Naive B cell (primary cell): ENCODE data around the gene MPV17L. TPM values are rescaled to one million over a fixed set of nuclear protein-coding genes. Genes with fewer than 3 reads are reported as not detected.
"Not testable (repeated sequence)": the region's sequence is repeated elsewhere in the genome, so short reads cannot be mapped to it uniquely, and the experiment has no call there.

ENCODE experiments used
- ATAC-seq, 2 donors: fragments of 150-1000 bp; cut with Tn5 transposase; 2 replicates each; pipeline ENCODE4 v1.10.0; 2021; ENCODE audit warnings: low read depth in 2 of 2, mild to moderate bottlenecking in 2 of 2, moderate library complexity in 2 of 2
- DNase-seq: peaks from one replicate; pipeline ENCODE4 v3.0.0; 2022
- H3K27ac Mint-ChIP-seq, 6 donors: one replicate each; pipeline ENCODE4 v1.8.0; 2020 to 2022; ENCODE audit warnings: mild to moderate bottlenecking in 6 of 6, mixed read lengths in 6 of 6, moderate library complexity in 5 of 6, inconsistent platforms in 2 of 6
- H3K27me3 Mint-ChIP-seq, 3 donors: one replicate each; pipeline ENCODE4 v1.8.0; 2021 to 2022; ENCODE audit warnings: mixed read lengths in 3 of 3, mild to moderate bottlenecking in 1 of 3
- H3K36me3 Mint-ChIP-seq, 2 donors: one replicate each; pipeline ENCODE4 v1.8.0; 2020 to 2022; ENCODE audit warnings: mixed read lengths in 2 of 2, inconsistent platforms in 1 of 2, mild to moderate bottlenecking in 1 of 2
- H3K4me1 Mint-ChIP-seq, 3 donors: one replicate each; pipeline ENCODE4 v1.8.0; 2020 to 2022; ENCODE audit warnings: mixed read lengths in 3 of 3, inconsistent platforms in 1 of 3, mild to moderate bottlenecking in 1 of 3, moderate library complexity in 1 of 3
- H3K4me3 Mint-ChIP-seq, 8 donors: one replicate each; pipeline ENCODE4 v1.8.0; 2020 to 2022; ENCODE audit warnings: mild to moderate bottlenecking in 8 of 8, mixed read lengths in 8 of 8, moderate library complexity in 8 of 8, inconsistent platforms in 2 of 8
- H3K9me3 Mint-ChIP-seq, 7 donors: one replicate each; pipeline ENCODE4 v1.8.0; 2020 to 2022; ENCODE audit warnings: mixed read lengths in 7 of 7, mild to moderate bottlenecking in 5 of 7, inconsistent platforms in 2 of 7, moderate library complexity in 1 of 7
- polyA plus RNA-seq, 6 donors: library from polyadenylated mRNA; unstranded; fragments of 300-500 nt; fragmentation: Illumina TruSeq; gene quantifications; one replicate each; pipeline ENCODE4 v1.2.3, GENCODE V29; 2021; ENCODE audit warnings: low read depth in 6 of 6

Gene MPV17L
- not detected for polyA plus RNA-seq

DNA sequence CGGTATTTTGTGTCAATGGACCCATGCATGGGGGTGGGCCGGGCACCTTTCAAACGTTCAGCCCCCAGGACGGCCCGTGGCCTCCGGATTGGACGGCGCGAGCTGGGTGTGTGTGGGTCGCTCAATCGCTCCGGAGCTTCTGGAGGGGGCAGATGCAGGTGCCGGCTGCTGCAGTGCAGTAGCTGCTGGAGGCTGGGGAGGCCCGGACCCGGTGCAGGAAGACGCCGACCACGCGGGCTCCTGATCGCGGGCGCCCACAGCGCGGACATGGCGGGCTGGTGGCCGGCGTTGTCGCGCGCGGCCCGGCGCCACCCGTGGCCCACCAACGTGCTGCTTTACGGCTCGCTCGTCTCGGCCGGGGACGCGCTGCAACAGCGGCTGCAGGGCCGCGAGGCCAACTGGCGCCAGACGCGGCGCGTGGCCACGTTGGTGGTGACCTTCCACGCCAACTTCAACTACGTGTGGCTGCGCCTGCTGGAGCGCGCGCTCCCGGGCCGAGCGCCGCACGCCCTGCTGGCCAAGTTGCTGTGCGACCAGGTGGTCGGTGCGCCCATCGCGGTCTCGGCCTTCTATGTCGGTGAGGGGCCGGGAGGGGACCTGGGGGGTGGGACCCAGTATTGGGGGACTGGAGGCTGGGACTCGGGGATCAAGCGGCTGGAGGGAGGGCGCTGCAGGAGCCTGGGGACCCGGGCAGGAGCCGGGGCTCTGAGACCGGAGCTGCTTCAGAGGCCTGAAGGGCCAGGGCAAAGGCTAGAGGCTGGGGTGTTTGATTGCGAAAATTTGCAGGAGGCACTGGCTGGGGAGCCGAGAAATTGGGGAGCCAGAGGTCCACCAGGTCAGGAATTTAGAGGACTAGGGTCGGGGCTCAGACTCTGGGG is at the start of gene MPV17L:
Gene MPV17L, plus strand, starts transcription at position 124 of the 878 bp plus-strand sequence. Its CDS starts 144 bp downstream, at position 268.
- not testable (repeated sequence) for H3K36me3 Mint-ChIP-seq, H3K9me3 Mint-ChIP-seq, DNase-seq, H3K4me1 Mint-ChIP-seq
- Mint-ChIP-seq H3K4me3 (peak within 1 kb of the TSS in 6 of 8 donors; percentile 32 to 68 (median 58)), H3K27me3 (peaks cover 0 to 27% (median 15%) of the 10 kb centered on the region in 3 donors), H3K27ac (peak within 1 kb of the TSS in 1 of 6 donors; percentile 69)
- ATAC-seq, result peak in 1 of 2 donors; percentile 46

DNA sequence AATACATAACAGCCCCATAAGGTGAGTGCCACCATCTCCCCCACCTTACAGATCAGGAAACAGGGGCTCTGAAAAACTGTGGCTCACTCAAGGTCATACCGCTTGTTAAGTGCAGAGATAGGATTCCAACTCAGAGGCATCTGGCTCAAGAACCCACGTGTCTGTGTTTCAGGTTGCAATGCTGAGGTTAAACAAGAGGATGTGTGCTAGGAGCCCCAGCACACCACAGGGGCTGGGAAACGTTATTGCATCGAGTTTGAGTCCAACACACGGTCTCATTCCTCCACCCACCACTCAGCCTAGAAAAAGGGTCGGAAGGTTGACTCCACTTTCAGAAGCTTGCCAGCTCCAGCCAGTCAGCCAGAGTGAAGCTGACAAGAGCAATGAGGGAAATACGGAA is 46.8 kb upstream of the MPV17L start:
- not testable (repeated sequence) for ATAC-seq, DNase-seq, H3K4me3 Mint-ChIP-seq, H3K36me3 Mint-ChIP-seq, H3K27me3 Mint-ChIP-seq, H3K4me1 Mint-ChIP-seq, H3K27ac Mint-ChIP-seq, H3K9me3 Mint-ChIP-seq

DNA sequence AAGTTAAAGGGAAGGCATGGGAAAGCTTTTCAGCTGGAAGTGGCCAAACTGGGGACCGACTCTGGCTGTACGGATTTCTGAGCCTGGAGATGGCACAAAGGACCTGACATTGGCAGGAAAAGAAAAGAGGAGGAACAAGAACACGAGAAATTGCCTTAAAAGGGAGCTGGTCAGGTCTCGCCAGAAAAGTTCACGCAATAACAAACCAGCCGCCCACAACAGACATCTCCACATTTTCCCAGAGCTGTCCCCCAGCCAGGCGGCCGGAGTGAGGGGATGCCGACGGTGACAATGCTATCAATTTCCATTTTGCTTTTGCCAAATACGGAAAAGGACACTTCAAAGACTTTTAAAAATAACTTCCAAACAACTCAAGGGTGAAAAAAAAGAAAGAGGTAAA is 44.3 kb upstream of the MPV17L start:
- not testable (repeated sequence) for H3K9me3 Mint-ChIP-seq, H3K27ac Mint-ChIP-seq, H3K36me3 Mint-ChIP-seq, ATAC-seq, H3K4me1 Mint-ChIP-seq, DNase-seq, H3K4me3 Mint-ChIP-seq, H3K27me3 Mint-ChIP-seq

DNA sequence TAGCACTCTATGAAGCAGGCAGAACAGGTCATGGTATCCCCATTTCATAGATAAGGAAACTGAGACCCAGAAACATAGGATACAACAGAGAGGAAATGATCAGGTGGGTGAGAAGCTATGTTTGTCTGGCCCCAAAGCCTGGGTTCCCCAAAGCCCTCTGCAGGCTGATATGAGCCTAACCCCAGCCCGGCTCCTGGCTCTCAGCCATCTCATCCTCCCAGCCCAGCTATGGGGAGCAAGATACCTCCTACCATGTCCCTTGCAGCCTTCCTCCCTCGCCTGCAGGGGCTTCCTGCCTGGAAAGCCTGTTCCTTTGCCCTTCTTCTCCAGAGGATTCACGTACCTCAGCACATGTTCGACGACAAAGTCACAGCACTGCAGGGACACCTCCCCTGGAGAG is 43.8 kb upstream of the MPV17L start:
- not testable (repeated sequence) for H3K4me3 Mint-ChIP-seq, H3K4me1 Mint-ChIP-seq, H3K27ac Mint-ChIP-seq, ATAC-seq, H3K27me3 Mint-ChIP-seq, H3K36me3 Mint-ChIP-seq, DNase-seq, H3K9me3 Mint-ChIP-seq

DNA sequence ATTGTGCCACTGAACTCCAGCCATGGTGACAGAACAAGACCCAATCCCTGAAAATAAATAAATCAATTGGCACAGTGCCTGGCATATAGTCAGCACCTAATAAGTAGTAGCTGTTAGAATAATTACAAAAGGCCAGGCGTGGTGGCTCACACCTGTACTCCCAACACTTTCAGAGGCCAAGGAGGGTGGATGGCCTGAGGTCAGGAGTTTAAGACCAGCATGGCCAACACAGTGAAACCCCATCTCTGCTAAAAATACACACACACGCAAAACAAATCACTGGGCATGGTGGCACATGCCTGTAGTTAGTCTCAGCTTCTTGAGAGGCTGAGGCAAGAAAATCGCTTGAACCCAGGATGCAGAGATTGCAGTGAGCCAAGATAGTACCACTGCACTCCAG is 42.7 kb upstream of the MPV17L start:
- H3K27me3 Mint-ChIP-seq, H3K4me1 Mint-ChIP-seq, DNase-seq, H3K27ac Mint-ChIP-seq, H3K4me3 Mint-ChIP-seq, ATAC-seq, H3K9me3 Mint-ChIP-seq, H3K36me3 Mint-ChIP-seq: not testable (repeated sequence)

DNA sequence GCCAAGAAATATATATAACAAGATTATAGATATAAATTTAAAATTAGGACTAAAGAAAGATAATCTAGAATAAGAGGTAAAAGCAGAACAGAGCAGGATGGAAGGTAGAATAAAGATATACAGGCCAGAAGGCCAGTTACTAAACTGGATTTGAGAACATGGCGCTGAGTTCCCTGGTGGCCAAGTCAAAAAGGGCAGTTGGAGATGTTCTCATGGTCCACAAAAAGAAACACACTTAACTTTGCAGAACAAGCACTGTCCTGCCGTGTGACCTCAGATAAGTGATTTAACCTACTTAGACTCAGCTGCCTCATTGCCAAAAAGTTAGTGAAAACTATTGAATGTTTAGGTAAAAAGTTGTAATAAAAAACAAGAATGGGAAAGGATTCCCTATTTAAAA is 40.7 kb upstream of the MPV17L start:
- not testable (repeated sequence) for DNase-seq, H3K27ac Mint-ChIP-seq, H3K9me3 Mint-ChIP-seq, H3K27me3 Mint-ChIP-seq, ATAC-seq, H3K4me1 Mint-ChIP-seq, H3K36me3 Mint-ChIP-seq, H3K4me3 Mint-ChIP-seq

DNA sequence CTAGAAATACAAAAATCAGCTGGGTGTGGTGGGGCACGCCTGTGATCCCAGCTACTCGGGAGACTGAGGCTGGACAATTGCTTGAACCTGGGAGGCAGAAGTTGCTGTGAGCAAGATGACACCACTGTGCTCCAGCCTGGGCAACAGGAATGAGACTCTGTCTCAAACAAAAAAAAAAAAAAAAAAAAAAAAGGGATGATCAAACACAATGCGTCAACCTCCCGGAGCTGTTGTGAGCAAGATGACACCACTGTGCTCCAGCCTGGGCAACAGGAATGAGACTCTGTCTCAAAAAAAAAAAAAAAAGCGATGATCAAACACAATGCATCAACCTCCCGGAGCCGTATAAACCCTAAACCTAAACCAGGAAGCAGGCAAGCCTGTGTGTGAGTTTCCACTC is 38.1 kb upstream of the MPV17L start:
- not testable (repeated sequence) for ATAC-seq, H3K4me1 Mint-ChIP-seq, H3K4me3 Mint-ChIP-seq, H3K9me3 Mint-ChIP-seq, H3K27ac Mint-ChIP-seq, DNase-seq, H3K27me3 Mint-ChIP-seq, H3K36me3 Mint-ChIP-seq

DNA sequence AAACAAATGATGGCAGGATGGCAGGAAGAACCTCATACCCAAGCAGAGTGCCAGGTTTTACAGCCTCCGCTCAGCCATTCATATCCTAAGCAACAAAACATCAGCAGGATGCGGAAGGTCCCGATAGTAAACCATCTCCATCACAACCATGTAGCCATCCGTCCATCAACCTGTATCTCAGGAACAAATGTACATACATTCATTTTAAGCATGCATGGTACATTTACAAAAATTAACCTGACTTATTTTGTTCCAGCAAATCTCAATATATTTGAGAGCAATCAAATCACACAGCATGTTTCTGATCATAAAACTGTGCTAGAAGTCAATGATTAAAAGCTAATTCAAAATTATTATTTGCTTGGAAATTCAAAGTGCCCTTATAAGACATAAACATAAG is 17.4 kb upstream of the MPV17L start, which contains the start of gene NPIPA5:
Gene NPIPA5, minus strand, starts transcription at position 101 of the 400 bp plus-strand sequence. Its CDS starts 0 bp downstream, at position 101.
- H3K27me3 Mint-ChIP-seq, result not testable (repeated sequence)

DNA sequence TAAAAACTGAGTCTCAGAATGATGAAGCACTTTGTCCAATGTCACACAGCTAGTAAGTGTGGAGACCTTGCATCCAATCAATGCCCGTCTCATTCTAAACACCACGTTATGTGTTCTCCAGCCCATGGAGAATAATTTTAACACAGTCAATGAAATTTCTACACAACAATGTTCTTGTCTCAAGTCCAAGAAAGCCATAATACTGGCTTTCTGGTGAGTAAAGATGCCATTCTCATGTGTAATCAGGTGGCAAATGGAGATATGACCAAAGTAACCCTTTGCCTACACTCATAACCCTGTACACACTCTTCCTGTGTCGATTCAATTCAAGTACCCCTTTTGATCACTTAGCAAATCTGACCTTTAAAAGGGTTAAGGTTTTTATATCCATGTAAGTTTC is 12.7 kb upstream of the MPV17L start:
- not testable (repeated sequence) for H3K36me3 Mint-ChIP-seq, H3K27me3 Mint-ChIP-seq, H3K4me1 Mint-ChIP-seq, H3K27ac Mint-ChIP-seq, ATAC-seq, DNase-seq, H3K9me3 Mint-ChIP-seq, H3K4me3 Mint-ChIP-seq

More for the DNA sequence above, 17.4 kb upstream of the MPV17L start, which contains the start of gene NPIPA5:
- ATAC-seq, H3K27ac Mint-ChIP-seq, H3K36me3 Mint-ChIP-seq, DNase-seq, H3K4me1 Mint-ChIP-seq, H3K4me3 Mint-ChIP-seq, H3K9me3 Mint-ChIP-seq: not testable (repeated sequence)

DNA sequence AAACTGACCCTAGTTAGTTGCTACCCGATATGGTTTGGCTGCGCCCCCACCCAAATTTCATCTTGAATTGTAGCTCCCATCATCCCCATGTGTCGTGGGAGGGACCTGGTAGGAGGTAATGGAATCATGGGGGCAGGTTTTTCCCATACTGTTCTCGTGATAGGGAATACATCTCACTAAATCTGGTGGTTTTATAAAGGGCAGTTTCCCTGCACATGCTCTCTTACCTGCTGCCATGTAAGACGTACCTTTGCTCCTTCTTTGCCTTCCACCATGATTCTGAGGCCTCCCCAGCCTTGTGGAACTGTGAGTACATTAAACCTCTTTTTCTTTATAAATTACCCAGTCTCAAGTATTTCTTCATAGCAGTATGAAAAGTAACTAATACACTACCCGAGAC is 7.5 kb upstream of the MPV17L start:
- not testable (repeated sequence) for H3K4me3 Mint-ChIP-seq, H3K36me3 Mint-ChIP-seq, H3K9me3 Mint-ChIP-seq, DNase-seq, H3K4me1 Mint-ChIP-seq, ATAC-seq, H3K27ac Mint-ChIP-seq
- H3K27me3 Mint-ChIP-seq, result peaks cover 0 to 15% (median 7%) of the 10 kb centered on the region in 3 donors

DNA sequence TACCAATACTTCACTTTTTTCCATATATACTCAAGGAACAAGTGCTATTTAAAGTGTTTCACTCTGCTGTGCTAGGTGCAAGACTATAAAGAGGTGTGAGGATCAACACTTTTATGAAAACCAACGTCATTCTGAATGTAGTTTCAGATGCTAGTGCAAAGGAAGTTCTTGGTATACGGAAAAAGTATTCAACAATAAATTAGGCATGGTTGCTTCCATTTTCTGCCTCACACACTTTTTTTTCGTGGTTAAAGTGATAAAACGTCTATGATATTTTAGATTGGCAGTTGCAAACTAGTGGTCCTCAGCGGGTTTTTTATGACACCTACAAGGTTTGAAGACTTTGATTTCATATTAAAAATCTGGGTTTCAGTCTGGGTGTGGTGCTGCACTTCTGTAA is 5.6 kb upstream of the MPV17L start:
- not testable (repeated sequence) for ATAC-seq, H3K4me1 Mint-ChIP-seq, H3K4me3 Mint-ChIP-seq, H3K36me3 Mint-ChIP-seq, H3K9me3 Mint-ChIP-seq, DNase-seq, H3K27ac Mint-ChIP-seq
- H3K27me3 Mint-ChIP-seq, result peaks cover 0 to 20% (median 12%) of the 10 kb centered on the region in 3 donors

DNA sequence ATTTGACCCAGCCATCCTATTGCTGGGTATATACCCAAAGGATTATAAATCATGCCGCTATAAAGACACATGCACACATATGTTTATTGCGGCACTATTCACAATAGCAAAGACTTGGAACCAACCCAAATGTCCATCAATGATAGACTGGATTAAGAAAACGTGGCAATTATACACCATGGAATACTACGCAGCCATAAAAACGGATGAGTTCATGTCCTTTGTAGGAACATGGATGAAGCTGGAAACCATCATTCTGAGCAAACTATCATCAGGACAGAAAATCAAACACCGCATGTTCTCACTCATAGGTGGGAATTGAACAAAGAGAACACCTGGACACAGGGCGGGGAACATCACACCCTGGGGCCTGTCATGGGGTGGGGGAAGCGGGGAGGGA is 2.5 kb upstream of the MPV17L start:
- not testable (repeated sequence) for H3K27ac Mint-ChIP-seq, DNase-seq, H3K4me1 Mint-ChIP-seq, H3K4me3 Mint-ChIP-seq, ATAC-seq, H3K36me3 Mint-ChIP-seq, H3K9me3 Mint-ChIP-seq
- H3K27me3 Mint-ChIP-seq, result peaks cover 0 to 34% (median 17%) of the 10 kb centered on the region in 3 donors

DNA sequence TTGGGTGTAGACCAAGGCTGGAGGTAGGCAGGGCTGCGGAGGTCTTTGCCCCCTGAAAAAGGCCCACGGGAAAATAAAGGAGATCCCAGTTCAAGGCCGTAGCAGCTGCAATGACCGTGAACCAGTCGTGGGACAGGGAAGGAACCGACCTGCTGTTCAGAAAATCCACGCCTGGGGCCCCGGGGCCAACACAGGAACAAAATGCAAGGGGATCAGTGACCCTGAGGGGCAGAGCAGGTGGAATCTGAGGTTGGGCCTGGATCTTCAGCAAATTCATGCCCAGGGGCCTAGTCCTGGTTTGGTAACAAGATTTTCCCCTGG is 915 bp downstream of the MPV17L start:
- H3K27ac Mint-ChIP-seq, H3K4me1 Mint-ChIP-seq: not testable (repeated sequence)
- peak overlapping the region in 4 of 8 donors; percentile 2 to 68 (median 42) for H3K4me3 Mint-ChIP-seq

DNA sequence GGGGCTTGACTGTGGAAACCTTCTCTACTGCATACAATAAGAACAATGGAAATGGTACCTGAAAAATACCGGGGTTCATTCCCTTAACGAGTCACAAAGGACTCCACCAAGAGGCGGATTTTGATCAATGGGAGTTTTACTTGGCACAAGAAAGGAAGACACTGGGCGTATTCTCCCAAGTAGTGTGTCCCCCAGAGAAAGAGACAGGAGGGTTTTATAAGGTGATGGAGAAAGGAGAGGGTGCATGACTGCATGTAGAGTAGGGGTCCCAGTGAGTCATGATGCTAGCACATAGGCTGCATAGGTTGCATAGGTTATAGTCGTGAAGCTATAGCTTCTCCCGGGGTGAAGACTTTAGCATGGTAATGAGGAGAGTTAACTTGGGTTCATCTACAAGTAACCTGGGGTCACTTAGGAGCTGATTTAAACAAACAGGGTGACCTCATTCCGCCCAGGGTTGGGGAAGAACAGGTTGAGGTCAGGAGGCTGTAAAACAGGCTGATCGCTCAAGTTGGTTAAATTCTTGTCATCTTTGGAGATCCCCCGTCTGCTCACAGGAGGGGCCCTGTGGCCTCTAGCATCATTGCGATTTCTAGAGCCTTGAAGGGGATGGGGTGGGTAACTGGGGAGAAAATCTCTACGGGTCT is 1.5 kb downstream of the MPV17L start:
- Mint-ChIP-seq H3K4me3 (peak overlapping the region in 1 of 8 donors; percentile 12), H3K27me3 (peaks cover 0 to 19% (median 15%) of the 10 kb centered on the region in 3 donors), H3K27ac (no peak overlapping the region), H3K36me3 (no peaks in the 10 kb centered on the region), H3K4me1 (peaks cover 0 to 6% (median 0%) of the 10 kb centered on the region in 3 donors), H3K9me3 (peaks cover 0 to 2% (median 0%) of the 10 kb centered on the region in 7 donors)
- ATAC-seq, result no peak
- no peak for DNase-seq

More for the DNA sequence above, 915 bp downstream of the MPV17L start:
- H3K9me3 Mint-ChIP-seq, ATAC-seq, DNase-seq, H3K36me3 Mint-ChIP-seq: not testable (repeated sequence)
- peaks cover 0 to 23% (median 15%) of the 10 kb centered on the region in 3 donors for H3K27me3 Mint-ChIP-seq
